CD4-positive, alpha-beta T cell treated with Interleukin-4 for 1 hour (primary cell): ENCODE measurements around the gene ZNF792.
"Not testable (repeated sequence)": the region's sequence is repeated elsewhere in the genome, so short reads cannot be mapped to it uniquely, and the experiment has no call there.

ENCODE experiments used
- DNase-seq, 2 donors: peaks; one replicate each; pipeline ENCODE4 v3.0.0-alpha.2; 2020 to 2022

The ZNF792 gene

DNA sequence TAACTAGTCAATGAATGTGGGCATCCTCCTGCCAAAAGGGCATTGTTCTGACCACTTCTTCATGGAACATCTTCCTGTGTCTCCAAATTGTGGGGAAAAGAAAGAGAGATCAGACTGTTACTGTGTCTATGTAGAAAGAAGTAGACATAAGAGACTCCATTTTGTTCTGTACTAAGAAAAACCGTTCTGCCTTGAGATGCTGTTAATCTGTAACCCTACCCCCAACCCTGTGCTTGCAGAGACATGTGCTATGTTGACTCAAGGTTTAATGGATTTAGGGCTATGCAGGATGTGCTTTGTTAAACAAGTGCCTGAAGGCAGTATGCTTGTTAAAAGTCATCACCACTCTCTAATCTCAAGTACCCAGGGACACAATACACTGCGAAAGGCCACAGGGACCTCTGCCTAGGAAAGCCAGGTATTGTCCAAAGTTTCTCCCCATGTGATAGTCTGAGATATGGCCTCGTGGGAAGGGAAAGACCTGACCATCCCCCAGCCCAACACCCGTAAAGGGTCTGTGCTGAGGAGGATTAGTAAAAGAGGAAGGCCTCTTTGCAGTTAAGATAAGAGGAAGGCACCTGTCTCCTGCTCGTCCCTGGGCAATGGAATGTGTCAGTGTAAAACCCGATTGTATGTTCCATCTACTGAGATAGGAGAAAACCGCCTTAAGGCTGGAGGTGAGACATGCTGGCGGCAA is 43.8 kb downstream of the ZNF792 start:
- not testable (repeated sequence) for DNase-seq

DNA sequence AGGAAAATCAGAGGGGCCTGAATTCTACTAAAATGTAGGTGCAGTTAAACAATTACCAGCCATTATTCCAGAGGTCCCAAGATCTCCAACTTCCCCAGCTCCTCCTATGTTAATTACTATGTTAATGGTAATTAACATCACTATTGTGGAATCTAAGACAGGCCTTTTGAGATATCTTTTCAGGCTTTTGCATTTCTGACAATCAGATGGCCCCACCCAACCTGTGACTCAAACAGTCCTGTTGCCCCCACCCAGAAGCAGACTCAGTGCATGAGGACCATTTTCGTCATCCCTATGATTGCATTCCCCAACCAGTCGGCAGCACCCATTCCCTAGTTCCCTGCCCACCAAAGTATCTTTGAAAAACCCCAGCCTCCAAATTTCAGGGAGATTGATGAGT is 45.8 kb downstream of the ZNF792 start:
- DNase-seq, result no peak

DNA sequence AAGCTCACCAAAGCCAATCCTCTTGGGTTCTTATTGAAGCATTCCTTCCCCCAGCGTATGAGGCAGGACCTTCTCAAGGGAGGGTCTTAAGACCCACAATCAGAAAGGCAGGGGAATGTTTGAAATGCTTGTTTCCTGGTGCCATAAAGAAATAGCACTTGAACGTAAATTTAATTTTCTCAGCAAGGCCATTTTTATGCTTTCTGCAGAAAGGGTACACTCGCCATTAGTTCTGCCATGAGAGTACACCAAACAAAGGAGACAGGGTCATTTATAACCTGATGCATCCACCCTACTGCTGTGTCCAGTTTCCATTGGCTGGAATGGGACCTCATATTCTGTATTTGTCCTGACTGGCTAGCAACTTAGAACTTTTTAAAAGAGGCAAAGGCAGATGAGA is 46.9 kb downstream of the ZNF792 start:
- DNase-seq, result not testable (repeated sequence)

DNA sequence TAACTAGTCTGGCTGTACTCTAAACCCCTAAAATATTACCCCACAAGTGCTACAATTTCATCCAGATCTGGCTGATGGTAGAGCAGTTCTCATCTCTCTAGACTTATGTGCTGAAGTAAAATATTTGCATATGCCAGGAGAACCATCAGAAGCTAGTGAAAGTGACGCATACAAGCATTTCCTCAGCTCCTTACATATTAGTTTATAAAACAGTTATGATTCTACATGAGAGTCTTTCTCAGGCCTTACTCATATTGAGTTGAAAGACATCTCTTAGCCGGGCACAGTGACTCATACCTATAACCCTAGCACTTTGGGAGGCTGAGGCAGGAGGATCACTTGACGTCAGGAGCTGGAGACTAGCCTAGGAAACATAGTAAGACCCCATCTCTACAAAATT is 53.3 kb downstream of the ZNF792 start:
- DNase-seq, result no peak
